Measurements from ENCODE around the gene CREB5. TPM values are rescaled to one million over a fixed set of nuclear protein-coding genes. Genes with fewer than 3 reads are reported as not detected.

CREB5 gene
- total RNA-seq, 1 experiment from 2014 or later = 40.5 TPM

GRCh38 chr7:28497009-28497408 is 84.7 kb downstream of the CREB5 start:
- no peak for DNase-seq (ENCODE audit: unreplicated experiment)
- BruUV-seq (replicated peaks) = no TSS peak
- intact Hi-C loops (cut with micrococcal nuclease) = no loop called here
- ChIA-PET POLR2A (no interaction called here), CTCF (interaction anchor here (0.6 kb wide), 1 partner anchor 813 kb away, joined by 3 read pairs; no protein-coding TSS in a partner anchor)
- H3K27me3 Mint-ChIP-seq (ENCODE audit: insufficient read depth, unreplicated experiment) = no peaks in the 10 kb centered on the region
- H3K9me3 Mint-ChIP-seq (ENCODE audit: unreplicated experiment) = no peaks in the 10 kb centered on the region
- no peak overlapping the region for H3K27ac Mint-ChIP-seq (ENCODE audit: low read depth, unreplicated experiment)
- H3K36me3 Mint-ChIP-seq (ENCODE audit: insufficient read depth, unreplicated experiment) = no peaks in the 10 kb centered on the region
- TF ChIP-seq CTCF (IDR thresholded peaks at IDR 0.05; ENCODE audit: unreplicated experiment) = no peak
- no peaks in the 10 kb centered on the region for H3K4me1 Mint-ChIP-seq (ENCODE audit: insufficient read depth, unreplicated experiment)
- H3K4me3 Mint-ChIP-seq (ENCODE audit: unreplicated experiment) = no peak overlapping the region

GRCh38 chr7:28498636-28499035 is 86.3 kb downstream of the CREB5 start:
- intact Hi-C loops (cut with micrococcal nuclease) = no loop called here
- H3K4me3 Mint-ChIP-seq (ENCODE audit: unreplicated experiment) = no peak overlapping the region
- POLR2A ChIA-PET = no interaction called here
- no peak overlapping the region for H3K27ac Mint-ChIP-seq (ENCODE audit: low read depth, unreplicated experiment)
- H3K36me3 Mint-ChIP-seq (ENCODE audit: insufficient read depth, unreplicated experiment) = no peaks in the 10 kb centered on the region
- H3K27me3 Mint-ChIP-seq (ENCODE audit: insufficient read depth, unreplicated experiment) = no peaks in the 10 kb centered on the region
- no TSS peak for BruUV-seq (replicated peaks)
- no peaks in the 10 kb centered on the region for H3K9me3 Mint-ChIP-seq (ENCODE audit: unreplicated experiment)
- CTCF ChIA-PET = interaction anchor here (0.6 kb wide), 1 partner anchor 221 kb away, joined by 3 read pairs; no protein-coding TSS in a partner anchor
- H3K4me1 Mint-ChIP-seq (ENCODE audit: insufficient read depth, unreplicated experiment) = no peaks in the 10 kb centered on the region
- no peak for TF ChIP-seq CTCF (IDR thresholded peaks at IDR 0.05; ENCODE audit: unreplicated experiment)
- no peak for DNase-seq (ENCODE audit: unreplicated experiment)

- Mint-ChIP-seq H3K36me3 (ENCODE audit: insufficient read depth, unreplicated experiment) (no peaks in the 10 kb centered on the region), H3K4me1 (ENCODE audit: insufficient read depth, unreplicated experiment) (no peaks in the 10 kb centered on the region), H3K4me3 (ENCODE audit: unreplicated experiment) (no peak overlapping the region), H3K27me3 (ENCODE audit: insufficient read depth, unreplicated experiment) (no peaks in the 10 kb centered on the region), H3K9me3 (ENCODE audit: unreplicated experiment) (no peaks in the 10 kb centered on the region), H3K27ac (ENCODE audit: low read depth, unreplicated experiment) (no peak overlapping the region)
- DNase-seq (ENCODE audit: unreplicated experiment) = no peak
- POLR2A ChIA-PET = no interaction called here
- no peak for TF ChIP-seq CTCF (IDR thresholded peaks at IDR 0.05; ENCODE audit: unreplicated experiment)
- CTCF ChIA-PET = no interaction called here
- no TSS peak for BruUV-seq (replicated peaks)
- intact Hi-C loops (cut with micrococcal nuclease) = no loop called here
Measured at GRCh38 chr7:28500138-28500537, 87.8 kb downstream of the CREB5 start.

GRCh38 chr7:28502408-28502807 is 90.1 kb downstream of the CREB5 start:
- TF ChIP-seq CTCF (IDR thresholded peaks at IDR 0.05; ENCODE audit: unreplicated experiment) = no peak
- intact Hi-C loops (cut with micrococcal nuclease) = no loop called here
- H3K36me3 Mint-ChIP-seq (ENCODE audit: insufficient read depth, unreplicated experiment) = no peaks in the 10 kb centered on the region
- BruUV-seq (replicated peaks) = no TSS peak
- DNase-seq (ENCODE audit: unreplicated experiment) = no peak
- no peaks in the 10 kb centered on the region for H3K9me3 Mint-ChIP-seq (ENCODE audit: unreplicated experiment)
- no peaks in the 10 kb centered on the region for H3K4me1 Mint-ChIP-seq (ENCODE audit: insufficient read depth, unreplicated experiment)
- CTCF ChIA-PET = interaction anchor here (0.5 kb wide), 1 partner anchor 13 kb away, joined by 3 read pairs; no protein-coding TSS in a partner anchor
- no peaks in the 10 kb centered on the region for H3K27me3 Mint-ChIP-seq (ENCODE audit: insufficient read depth, unreplicated experiment)
- H3K27ac Mint-ChIP-seq (ENCODE audit: low read depth, unreplicated experiment) = no peak overlapping the region
- POLR2A ChIA-PET = no interaction called here
- no peak overlapping the region for H3K4me3 Mint-ChIP-seq (ENCODE audit: unreplicated experiment)
